ENCODE data around the gene LRP5. TPM values are rescaled to one million over a fixed set of nuclear protein-coding genes. Genes with fewer than 3 reads are reported as not detected.
"Not testable (repeated sequence)": the region's sequence is repeated elsewhere in the genome, so short reads cannot be mapped to it uniquely, and the experiment has no call there.

Gene LRP5
- total RNA-seq, 1 donor from 2014 or later, result 101 TPM

DNA sequence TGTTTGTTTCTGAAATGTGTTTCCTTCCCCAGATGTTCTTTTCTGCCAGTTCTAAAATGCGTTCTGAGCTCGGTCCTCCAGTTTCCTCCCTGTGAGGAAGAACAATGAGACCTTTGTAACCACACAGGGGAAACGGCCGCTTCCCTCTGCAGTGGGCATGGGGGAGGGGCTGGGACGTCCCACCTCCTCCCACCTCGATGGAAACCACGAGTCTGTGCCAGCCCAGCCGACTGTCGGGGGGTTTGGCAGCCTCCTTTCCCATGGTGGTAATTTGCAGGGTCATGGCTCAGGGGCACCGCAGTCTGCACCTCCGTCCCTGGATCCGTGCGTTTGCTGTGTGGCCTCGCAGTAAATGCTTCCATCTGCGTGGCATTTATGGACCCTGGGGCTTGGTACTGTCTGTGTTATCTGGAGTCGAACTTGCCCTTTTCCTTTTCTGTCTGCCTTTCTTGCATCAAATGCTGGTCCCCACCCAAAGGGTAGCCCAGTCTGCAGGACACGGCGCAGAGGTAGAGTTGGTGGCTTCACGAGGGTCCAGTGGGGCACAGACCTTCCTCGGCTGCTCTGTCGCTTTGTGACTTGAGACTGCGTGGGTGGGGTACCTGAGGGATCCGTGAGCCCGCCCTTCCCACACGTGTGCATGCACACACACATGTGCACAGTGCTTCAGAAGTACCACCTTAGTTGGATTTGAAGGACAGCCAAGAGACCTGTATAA, 16.1 kb downstream of the LRP5 start:
- peak; percentile 67 to 96 for DNase-seq (ENCODE audit: low read depth in 2 of 2)

- DNase-seq (ENCODE audit: low read depth in 2 of 2), result no peak
Measured at GRCh38 chr11:68329536-68329935, 17.1 kb downstream of the LRP5 start.

GRCh38 chr11:68329978-68330699, 17.7 kb downstream of the LRP5 start:
- DNase-seq (ENCODE audit: low read depth in 2 of 2), result peak in 1 of 2 donors; percentile 36

- peak; percentile 46 to 80 for DNase-seq (ENCODE audit: low read depth in 2 of 2)
Measured at GRCh38 chr11:68330700-68331337, 18.4 kb downstream of the LRP5 start.

DNA sequence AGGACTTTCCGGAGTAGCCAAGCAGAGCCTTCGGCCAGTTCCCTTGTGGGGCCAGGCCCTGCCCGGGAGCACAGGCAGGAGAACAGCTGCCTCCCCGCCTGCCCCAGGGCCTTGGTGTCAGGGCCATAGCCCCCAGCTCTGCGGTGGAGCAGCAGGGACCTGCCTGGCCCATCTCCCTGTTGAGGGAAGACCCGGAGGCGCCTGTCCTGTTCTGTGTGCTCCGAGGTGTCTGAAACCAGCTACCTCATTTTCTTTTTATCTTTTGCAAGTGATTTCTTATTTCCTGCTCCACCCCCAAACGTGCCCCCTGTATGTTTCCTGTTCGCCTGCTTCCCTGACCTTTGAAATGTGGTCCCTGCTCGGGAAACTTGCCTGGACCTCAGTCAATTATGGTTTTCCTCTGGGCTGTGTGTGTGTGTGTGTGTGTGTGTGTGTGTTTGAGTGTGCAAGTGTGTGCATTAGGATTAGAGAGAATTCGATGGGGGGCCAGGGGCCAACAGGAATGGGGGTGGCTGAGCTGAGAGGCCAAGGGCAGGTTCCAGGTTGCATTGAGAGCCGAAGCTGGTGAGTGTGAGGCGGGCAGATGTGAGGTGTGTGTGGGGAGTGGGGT, 19.1 kb downstream of the LRP5 start:
- DNase-seq (ENCODE audit: low read depth in 2 of 2), result peak; percentile 81 to 92

DNA sequence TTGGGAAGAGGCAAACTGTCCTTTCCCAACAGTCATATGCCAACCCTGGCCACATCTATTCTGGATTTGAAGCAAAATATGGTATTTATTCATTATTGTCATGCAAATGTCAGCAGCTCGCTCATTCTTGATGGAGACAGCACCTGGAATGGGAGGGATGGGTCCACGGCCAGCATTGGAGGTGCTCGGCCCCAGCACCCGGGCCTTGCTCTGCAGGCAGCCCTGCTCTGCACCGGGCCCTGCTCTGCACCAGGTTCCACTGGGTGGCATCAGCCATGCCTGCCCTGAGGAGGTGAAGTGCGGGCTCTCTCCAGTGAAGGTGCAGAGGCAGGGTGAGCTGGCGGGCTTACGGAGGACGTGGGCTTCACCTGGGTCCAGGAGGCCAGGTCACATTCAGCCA, 19.8 kb downstream of the LRP5 start:
- no peak for DNase-seq (ENCODE audit: low read depth in 2 of 2)

GRCh38 chr11:68333173-68333572, 20.8 kb downstream of the LRP5 start:
- DNase-seq (ENCODE audit: low read depth in 2 of 2), result no peak

DNA sequence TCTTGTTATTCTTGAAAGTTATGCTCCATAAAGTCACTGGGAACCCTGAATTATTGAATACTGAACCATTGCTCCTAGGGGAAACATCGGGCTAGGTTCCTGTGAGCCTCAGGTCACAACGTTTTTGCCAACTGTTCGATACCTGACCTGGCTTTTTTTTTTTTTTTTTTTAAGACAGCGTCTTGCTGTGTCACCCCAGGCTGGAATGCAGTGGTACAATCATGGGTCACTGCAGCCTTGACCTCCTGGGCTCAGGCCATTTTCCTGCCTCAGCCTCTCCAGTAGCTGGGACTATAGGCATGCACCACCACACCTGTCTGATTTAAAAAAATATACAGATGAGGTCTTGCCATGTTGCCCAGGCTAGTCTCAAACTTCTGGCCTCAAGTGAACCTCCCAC, 22.5 kb downstream of the LRP5 start:
- no peak for DNase-seq (ENCODE audit: low read depth in 2 of 2)

- no peak for DNase-seq (ENCODE audit: low read depth in 2 of 2)
Measured at GRCh38 chr11:68335683-68336082, 23.3 kb downstream of the LRP5 start.

GRCh38 chr11:68336716-68337115, 24.3 kb downstream of the LRP5 start:
- DNase-seq (ENCODE audit: low read depth in 2 of 2), result no peak

DNA sequence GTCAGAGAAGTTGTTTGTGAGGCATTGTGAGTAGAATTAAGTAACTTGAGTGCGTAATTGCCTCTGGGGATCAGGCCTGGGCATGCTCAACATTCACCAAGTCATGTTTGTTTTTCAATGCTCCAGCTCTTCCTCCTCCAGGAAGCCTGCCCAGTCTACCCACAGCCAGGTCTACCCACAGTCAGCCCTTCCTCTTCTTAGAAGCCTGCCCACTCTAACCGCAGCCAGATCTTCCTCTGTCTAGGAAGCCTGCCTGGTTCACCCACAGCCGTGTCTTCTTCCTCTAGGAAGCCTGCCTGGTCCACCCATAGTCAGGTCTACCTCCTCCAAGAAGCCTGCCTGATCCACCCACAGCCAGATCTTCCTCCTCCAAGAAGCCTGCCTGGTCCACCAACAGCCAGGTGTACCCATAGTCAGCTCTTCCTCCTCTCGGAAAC, 25.0 kb downstream of the LRP5 start:
- DNase-seq (ENCODE audit: low read depth in 2 of 2), result no peak

DNA sequence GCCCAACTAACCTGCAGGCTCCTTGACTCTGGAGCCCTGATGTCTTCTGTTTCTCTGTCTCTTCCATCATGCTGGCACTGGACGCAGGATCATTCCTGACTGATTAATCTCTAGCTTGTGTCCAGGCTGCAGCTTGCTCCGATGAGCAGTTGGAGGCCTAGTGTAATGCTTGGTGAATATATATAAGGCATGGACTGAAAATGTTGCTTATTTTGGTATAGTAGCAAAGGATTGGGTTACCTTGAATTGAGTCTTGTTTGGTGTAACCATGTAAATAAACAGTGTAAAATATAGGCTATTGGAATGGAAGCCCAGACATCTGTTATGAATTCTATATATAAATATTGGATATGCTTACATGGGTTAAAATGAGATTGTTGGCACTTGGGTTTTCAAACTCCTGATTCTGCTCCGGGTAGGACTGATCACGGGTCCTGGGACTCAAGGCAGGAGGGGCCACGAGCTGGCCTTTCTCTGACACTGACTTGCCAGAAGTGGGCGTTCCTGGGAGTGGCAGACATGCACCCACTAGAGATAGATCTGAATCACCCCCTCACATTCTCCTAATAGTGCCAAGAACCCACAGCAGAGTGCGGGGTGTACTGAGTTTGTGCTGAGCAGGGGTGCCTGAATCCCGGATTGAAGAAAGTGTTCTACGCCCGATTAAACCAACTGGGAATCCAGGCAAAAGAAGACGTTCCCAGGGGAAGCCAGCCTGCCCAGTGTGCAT, 25.8 kb downstream of the LRP5 start:
- DNase-seq (ENCODE audit: low read depth in 2 of 2), result no peak

DNA sequence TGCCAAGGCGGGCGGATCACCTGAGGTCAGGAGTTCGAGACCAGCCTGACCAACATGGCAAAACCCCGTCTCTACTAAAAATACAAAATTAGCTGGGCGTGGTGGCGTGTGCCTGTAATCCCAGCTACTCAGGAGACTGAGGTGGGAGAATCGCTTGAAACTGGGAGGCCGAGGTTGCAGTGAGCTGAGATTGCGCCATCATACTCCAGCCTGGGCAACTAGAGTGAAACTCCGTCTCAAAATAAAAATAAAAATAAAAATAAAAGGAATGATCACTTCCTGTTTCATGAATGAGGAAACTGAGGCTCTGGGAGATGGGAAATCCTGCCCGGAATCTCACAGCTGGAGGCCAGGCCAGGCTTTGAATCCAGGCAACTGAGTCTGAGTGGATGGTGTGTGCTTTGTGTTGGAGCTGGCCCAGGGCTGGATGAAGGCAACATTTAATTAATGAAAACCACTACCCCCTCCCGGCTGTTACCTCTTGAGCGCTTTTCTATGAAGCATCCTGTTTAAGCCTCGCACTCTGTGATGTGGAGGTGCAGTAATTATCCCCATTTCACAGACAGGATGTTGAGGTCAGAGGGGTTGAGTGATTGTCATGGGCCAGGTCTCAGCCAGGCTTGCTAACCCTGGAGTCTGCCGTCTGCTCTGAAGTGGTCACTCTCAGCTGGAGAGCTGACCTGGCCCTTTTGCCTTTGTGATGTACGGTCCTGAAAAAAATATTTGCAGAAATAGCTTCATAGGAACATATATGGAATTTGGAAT, 27.8 kb downstream of the LRP5 start:
- DNase-seq (ENCODE audit: low read depth in 2 of 2), result no peak

GRCh38 chr11:68340784-68341556, 28.6 kb downstream of the LRP5 start:
- DNase-seq (ENCODE audit: low read depth in 2 of 2), result no peak

DNA sequence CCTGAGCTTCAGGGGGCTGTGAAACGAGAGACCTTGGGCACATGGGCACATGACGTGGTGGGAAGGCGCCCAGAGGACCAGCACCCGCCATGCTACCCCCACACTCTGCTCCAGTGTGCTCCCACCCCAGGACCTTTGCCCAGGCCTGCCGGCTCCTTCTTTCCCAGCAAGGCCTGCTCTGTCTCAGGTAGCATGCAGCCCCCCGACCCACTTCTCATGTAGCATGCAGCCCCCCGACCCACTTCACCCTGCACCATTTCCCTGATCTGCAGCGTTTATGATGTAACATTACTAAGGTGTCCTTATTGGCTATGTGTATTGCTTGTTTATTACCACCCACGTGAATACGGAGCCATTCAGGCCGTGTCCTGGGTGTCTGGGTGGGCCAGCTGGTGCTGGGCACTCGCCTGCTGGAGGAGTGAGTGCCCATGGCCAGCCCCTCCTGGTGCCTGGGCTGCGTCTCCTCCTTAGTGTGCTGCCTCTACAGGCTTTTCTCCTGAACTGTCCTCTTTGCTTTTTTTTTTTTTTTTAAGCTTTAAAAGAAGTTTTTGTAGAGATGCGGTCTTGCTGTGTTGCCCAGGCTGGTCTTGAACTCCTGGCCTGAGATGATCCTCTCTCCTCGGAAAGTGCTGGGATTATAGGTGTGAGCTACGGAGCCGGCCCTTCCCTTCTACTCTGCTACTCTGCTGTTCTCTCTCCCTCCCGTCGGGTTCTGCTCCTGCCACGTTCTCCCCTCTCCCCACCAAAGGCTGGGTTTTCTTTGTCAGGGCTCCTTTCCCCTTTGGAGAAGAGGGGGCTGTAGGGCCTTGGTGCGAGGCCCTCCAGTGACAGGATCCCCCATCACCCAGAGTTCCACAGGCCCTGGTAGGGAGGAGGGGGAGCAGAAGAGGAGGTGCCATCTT, 29.4 kb downstream of the LRP5 start:
- no peak for DNase-seq (ENCODE audit: low read depth in 2 of 2)

GRCh38 chr11:68342459-68343158, 30.2 kb downstream of the LRP5 start:
- DNase-seq (ENCODE audit: low read depth in 2 of 2), result no peak

DNA sequence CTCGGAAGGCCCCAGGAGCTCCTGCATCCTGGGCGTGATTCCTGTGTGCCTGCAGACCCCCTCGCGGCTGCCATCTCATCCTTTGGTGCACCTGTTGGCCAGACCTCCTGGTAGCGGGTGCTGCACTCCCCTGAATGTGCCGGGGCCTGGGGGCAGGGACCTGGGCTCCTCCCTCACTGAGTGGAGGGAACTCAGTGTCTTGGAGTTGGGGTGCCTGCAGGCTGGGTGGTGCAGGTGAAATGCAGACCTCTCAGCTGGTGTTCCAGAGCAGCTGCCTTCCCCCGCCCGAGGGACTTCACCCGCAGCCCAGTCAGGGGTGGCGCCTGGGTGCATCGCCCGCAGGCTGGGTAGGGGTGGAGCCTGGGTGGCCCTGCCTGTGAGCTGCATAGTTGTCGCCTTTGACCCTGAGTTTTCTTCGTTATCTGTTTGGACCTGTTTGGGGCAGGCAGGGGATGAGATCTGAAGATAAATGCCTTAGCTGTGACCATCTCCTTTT, 31.4 kb downstream of the LRP5 start:
- DNase-seq (ENCODE audit: low read depth in 2 of 2), result no peak

DNA sequence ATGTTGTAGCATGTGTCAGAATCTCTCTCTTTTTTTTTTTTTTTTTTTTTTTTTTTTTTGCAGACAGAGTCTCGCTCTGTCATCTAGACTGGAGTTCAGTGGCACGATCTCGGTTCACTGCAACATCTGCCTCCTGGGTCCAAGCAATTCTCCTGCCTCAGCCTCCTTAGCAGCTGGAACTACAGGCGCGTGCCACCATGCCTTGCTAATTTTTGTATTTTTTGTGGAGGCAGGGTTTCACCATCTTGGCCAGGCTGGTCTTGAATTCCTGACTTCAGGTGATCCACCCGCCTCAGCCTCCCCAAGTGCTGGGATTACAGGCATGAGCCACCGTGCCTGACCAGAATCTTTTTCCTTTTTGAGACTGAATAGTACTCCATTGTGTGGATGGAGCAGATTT, 32.4 kb downstream of the LRP5 start:
- not testable (repeated sequence) for DNase-seq (ENCODE audit: low read depth in 2 of 2)

All from lung microvascular endothelial cell (primary cell).